NT2/D1 (cell line): ENCODE results near the gene TPRKB.

Experiments used
- SUZ12 ChIP-seq: IDR thresholded peaks from 2 replicates; pipeline ENCODE4 v1.6.1; 2011; ENCODE audit not compliant: insufficient read length, insufficient read depth; ENCODE audit errors: extremely low read depth
- YY1 ChIP-seq: IDR thresholded peaks from 2 replicates; pipeline ENCODE4 v1.6.1; 2011; ENCODE audit not compliant: insufficient read length, insufficient read depth
- ZNF274 ChIP-seq: IDR thresholded peaks from 2 replicates; pipeline ENCODE4 v1.6.1; 2011; ENCODE audit warnings: mild to moderate bottlenecking, low read depth, low read length

- TF ChIP-seq ZNF274 = no peak
- no peak for TF ChIP-seq YY1
- TF ChIP-seq SUZ12 = no peak
Measured at GRCh38 chr2:73764945-73765344, 27.8 kb upstream of the TPRKB start.
